T-helper 9 cell (primary cell): Measurements from ENCODE around the gene DPP10.
"Not testable (repeated sequence)": the region's sequence is repeated elsewhere in the genome, so short reads cannot be mapped to it uniquely, and the experiment has no call there.

Experiments
- DNase-seq: peaks from one replicate; pipeline ENCODE4 v3.0.0-alpha.2; 2020

DPP10 gene

DNA sequence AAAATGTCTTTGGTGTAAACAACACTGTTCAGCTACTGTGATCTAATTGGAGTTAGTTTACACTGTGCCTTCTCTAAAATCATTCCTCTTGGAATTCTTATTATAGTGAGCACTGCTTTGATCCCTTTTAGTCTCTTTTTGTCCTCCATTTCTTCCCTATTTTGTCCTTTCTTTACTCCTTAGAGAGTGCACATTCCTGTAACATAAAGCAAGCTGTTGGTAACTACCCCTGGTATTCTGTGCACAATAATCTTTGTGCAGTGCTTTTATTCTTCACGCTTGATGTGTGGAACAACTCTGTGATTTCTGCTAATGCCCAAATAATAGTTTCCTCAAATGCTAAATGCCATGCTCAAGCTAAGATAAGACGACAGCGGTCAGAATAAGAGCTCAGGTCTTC lies 401.5 kb downstream of the DPP10 start:
- no peak for DNase-seq

GRCh38 chr2:114857196-114857595 lies 414.8 kb downstream of the DPP10 start:
- DNase-seq: no peak

DNA sequence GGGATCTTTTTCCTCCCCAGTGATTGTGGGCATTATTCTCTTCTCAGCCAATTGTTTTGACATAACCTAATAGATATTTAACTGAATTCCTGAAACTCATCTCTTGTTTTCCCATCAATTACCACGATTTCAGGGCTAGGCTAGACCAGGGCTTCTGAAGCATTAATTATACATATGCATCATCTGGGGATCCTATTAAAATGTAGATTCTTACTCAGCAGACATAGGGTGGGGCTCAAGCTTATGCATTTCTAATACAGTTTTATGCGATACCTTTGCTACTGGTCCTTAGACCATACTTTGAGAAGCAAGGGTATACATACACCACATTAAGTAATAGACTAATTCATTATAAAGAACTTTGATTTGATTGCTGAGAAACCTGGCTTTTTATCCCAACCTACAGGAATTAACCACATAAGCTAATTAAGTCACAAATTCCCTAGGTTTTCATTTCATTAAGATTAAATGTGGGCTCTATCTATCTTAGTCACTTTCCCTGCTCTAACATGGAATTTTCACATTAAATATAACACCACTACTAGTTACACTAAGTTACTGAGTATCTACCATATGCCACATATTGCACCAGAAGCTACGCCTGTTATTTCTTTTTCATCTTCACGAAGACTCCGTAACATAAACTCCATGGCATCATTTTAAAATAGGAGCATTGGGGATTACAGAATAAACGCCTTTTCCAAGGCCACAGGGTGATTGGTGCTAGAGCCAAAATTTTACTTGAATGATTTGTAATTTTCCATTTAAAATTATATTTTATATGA lies 417.5 kb downstream of the DPP10 start:
- no peak for DNase-seq

DNA sequence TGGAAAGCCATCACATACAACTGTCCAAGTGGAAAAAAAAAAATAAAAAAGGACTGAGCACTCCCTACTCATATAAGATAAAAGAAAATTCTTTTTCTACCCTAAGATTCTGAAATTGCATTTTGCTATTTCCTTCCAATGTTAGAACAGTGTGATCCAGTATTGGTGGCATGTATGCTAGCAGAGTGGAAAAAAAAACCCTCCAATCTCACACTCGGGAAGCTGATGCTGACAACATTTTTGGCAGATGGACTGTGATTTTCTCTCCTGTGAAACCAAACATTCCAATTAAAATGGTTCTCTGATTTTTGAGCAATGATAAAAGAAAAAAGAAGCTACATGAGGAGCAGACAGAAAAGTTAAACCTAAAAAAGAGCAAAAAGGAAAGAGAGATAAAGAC lies 419.8 kb downstream of the DPP10 start:
- DNase-seq: no peak

GRCh38 chr2:114864901-114865300 lies 422.5 kb downstream of the DPP10 start:
- no peak for DNase-seq

DNA sequence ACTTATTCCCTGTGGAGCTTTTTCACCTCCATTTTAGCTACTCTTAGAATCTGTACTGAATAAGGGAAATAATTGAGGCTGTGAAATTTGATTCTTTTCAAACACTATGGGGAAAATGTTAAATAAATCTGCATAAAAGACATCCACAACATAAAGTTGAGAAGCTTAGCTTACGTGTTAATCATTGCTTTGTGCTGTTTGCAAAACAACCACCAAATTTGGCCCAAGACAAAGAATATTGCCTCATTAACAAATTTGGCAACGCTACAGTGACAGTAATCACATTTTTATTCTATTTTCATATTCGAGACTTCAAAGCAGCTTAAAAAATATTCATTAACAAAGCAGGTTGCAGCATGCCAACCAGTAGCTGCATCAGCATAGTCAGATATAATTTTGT lies 437.6 kb downstream of the DPP10 start:
- no peak for DNase-seq

DNA sequence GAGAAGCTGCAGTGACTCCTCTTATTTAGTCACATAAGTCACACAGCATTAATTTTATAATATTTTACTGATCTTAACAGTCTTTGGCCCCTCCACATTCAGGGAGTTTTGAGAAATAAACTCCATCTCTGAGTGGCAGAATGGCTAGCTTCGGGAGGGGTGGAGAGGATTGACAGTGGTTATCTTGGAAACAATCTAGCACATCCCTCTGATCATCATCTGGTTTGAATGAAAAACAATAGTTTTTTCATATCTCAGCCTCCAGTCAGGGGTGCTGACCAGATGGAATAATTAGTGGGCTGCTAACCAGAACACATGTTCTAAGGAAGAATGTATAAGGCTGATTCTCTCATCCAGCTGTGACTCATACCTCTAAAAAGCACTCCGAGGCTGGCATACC lies 477.5 kb downstream of the DPP10 start:
- DNase-seq: no peak

GRCh38 chr2:114922076-114922475 lies 479.6 kb downstream of the DPP10 start:
- no peak for DNase-seq

DNA sequence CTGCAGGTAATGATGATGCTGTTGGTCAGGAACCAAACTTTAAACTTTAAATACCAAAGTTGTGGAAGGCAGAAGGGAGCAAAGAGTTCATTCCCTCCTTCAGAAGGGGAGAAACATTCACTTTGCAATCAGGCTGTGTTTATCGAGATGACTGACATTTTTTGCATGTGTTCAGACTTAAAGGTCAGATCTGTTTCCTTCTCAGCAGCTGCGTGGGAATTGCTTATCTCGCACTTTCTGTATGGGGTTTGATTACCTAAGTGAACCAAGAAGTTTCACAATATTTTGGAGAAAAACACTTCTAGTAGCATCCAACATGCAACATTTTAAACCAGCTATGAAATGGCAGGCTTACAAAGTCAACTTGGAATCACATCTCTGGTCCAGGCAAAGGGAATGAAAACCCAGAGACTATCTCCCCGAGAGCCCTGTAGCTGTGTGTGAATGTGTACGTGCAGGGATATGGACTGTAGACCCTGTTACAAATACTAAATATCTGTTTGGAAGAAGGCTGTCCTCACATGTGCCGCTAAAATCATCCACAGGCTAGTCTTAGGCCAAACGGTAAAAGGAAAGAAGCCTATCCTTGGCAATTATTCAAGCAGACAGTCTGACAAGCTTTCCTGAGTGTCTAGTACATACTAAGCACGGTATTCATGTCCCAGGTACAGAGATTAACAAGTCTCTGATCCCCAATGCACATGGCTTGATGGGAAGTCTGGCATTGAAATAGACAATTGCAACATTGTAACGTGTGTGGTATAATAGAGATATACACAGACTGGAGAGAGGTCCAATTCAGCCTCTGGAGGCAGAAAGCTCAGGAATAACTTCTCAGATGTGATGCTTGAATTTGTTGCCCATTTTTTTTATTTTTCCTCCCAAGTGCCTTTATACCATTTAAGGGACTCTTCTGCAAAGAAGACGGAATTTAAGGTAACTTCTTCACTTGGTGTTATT lies 483.1 kb downstream of the DPP10 start:
- no peak for DNase-seq

DNA sequence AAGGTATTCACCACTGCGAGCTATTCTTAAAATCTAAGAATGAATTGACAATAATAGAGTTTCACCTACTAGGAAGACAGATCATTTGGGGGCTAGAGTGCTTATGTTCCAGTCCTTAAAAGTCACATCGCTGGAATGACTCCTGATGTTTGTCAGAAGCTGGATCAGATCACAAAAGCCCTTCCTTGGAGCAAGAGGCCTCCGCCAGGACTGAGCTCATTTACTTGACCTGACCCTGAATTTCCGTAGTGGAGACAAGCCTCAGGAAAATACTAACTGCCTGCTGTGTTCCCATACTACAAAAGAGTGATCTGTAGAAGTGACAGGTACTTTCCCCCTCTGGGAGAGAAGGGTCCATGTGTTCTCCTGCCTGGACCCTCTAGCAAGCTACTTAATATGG lies 483.9 kb downstream of the DPP10 start:
- no peak for DNase-seq

DNA sequence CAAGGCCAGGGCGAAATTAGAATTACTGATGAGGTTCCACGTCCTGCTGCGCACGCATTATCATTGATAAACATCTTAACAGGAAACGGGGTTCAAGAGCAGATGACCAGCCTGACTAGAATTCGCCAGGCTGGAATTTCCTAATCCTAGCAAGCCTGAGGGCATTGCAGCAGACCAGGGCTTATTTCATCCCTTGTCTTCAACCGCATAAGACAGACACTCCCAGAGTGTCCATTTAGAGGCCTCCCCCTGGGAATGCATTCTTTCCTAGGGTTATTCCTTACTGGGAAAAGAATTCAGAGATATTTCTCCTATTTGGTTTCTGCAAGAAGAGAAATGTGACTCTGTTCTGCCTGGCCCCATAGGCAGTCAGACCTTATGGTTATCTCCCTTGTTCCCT lies 486.8 kb downstream of the DPP10 start:
- no peak for DNase-seq

DNA sequence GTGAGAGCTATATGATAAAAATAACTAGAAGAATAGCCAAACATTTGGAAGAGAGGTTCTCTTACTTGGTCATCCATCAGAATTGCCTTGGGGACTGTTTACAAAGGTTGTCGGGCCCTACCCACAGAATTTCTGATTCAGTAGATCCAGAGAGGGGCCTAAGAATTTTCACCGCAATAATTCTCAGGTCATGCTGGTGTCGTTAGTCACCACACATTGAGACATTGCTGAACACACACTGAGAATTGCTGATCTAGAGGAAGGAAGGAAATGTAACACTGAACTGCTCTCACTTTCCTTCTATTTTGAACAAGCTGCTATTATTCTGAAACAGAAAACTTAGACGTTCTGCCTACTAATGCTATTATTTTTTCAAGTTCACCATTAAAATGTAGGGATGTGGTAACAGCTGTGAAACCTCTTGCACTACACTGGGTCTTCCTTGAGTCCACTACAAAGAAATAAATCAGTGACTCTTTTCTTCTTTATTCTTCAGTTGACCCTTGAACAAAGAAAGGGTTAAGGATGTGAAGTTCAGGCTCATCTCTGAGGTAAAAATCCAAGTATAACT lies 491.3 kb downstream of the DPP10 start:
- no peak for DNase-seq

- no peak for DNase-seq
These were observed 492.6 kb downstream of the DPP10 start for GRCh38 chr2:114935031-114935430.

- no peak for DNase-seq
These were observed 495.0 kb downstream of the DPP10 start for GRCh38 chr2:114937366-114937930.

DNA sequence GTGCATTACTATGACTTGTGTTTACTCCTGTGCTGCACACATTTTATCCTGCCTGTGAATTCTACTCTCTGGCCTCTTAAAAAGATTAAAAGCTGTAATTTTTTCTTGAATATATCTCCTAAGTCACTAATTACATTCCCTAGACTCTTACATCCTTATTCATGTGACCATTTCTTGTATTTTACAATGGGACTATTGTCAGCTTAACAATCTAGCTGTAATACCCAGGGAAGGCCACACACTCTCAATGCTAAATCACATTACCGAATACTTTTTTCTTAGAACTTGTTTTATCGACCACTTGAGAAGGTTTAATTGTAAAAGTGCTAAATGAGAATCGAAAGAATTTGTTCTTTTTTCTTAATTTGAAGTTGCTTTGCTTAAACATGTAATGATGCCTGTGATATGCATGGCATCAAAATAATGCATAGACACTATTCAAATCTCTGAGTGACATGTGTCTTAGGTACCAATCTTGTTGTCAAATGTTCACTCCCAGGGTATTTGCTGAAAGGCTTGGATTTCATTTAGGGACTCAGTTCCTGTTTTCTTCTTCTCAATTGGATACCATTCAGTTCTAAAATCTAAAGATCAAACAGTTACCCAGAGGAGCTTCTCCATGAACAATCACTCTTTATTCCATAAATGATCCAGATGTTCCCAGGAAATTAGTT lies 498.5 kb downstream of the DPP10 start:
- DNase-seq: no peak

DNA sequence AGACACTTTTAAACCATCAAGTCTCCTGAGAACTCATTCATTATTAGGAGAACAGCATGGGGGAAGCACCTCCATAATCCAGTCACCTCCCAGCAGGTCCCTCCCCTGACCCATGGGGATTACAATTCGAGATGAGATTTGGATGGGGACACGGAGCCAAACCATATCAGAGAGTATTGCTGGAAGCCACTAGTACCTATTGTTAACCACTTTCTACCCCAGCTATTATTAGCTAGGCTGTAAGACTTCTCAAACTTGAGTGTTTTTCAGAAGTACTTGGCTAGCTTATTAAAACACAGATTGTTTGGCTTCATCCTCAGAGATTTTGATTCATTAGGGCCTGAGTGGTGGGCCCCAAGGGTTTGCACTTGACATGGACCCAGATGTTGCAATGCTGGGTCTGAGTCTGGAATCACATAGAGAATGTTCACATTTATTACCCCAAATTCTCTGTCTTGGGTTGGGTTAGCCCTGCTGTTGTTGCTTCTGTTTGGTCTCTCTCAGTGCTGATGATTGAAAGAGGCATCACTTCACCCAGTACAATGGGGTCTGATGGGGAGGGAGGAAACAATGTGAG lies 506.9 kb downstream of the DPP10 start:
- DNase-seq: no peak

GRCh38 chr2:114960389-114960788 lies 517.9 kb downstream of the DPP10 start:
- no peak for DNase-seq

DNA sequence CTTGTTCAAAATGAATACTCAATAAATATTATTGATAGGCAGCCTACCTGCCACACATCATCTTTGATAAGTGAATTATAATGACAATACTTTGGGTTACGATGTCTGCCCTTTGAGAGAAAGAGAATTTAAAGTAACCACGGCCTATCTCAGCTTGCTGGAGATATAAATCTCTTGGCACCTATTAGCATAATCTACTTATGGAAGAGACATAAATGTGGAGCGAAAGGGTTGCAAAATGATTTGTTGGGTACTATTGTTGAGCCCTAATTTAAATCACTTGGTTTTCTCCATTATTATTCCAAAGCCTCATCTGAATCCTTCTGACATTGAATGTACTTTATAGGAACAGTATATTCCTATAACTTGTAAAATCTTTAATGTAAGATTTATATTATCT lies 520.1 kb downstream of the DPP10 start:
- DNase-seq: no peak

- DNase-seq: no peak
These were observed 526.4 kb downstream of the DPP10 start for GRCh38 chr2:114968748-114969400.

DNA sequence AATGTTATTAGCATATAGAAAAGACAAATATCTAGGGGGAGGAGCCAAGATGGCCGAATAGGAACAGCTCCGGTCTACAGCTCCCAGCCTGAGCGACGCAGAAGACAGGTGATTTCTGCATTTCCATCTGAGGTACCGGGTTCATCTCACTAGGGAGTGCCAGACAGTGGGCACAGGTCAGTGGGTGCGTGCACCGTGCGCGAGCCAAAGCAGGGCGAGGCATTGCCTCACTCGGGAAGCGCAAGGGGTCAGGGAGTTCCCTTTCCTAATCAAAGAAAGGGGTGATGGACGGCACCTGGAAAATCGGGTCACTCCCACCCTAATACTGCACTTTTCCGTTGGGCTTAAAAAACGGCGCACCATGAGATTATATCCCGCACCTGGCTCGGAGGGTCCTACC lies 561.9 kb downstream of the DPP10 start:
- DNase-seq: not testable (repeated sequence)

DNA sequence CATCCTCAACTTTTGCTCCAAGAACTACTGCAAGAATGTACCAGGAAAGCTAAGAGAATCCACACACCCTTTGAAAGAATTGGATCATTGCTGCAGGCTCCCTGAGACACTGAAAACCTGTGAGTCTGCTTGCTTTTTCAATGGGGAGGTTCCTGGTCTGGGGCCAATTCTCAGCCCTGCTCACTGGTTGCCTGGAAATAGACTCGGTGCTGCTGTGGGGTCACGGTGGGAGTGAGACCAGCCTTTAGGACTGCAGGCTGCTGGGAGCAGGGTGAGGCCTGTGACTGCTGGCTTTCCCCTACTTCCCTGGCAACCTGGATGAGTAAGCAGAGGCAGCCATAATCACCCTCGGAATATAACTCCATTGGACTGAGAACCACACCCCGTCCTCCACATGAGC lies 569.3 kb downstream of the DPP10 start:
- no peak for DNase-seq

DNA sequence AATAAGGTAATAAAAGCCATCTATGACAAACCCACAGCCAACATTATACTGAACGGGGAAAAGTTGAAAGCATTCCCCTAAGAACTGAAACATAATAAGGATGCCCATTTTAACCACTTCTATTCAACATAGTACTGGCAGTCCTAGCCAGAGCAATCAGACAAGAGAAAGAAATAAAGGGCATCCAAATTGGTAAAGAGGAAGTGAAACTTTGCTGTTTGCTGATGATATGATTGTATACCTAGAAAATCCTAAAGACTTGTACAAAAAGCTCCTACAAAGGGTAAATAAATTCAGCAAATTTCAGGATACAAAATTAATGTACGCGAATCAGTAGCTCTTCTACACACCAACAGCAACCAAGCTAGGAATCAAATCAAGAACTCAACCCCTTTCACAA lies 579.6 kb downstream of the DPP10 start:
- not testable (repeated sequence) for DNase-seq
